GM19025 (cell line): ENCODE measurements around the gene BCL10.

Experiments
- ATAC-seq: cut with Tn5 transposase; IDR thresholded peaks from one replicate; pipeline ENCODE4 v1.9.1; 2021; ENCODE audit warnings: mild to moderate bottlenecking, low read depth, moderate library complexity; ENCODE audit not compliant: unreplicated experiment

BCL10 gene

DNA sequence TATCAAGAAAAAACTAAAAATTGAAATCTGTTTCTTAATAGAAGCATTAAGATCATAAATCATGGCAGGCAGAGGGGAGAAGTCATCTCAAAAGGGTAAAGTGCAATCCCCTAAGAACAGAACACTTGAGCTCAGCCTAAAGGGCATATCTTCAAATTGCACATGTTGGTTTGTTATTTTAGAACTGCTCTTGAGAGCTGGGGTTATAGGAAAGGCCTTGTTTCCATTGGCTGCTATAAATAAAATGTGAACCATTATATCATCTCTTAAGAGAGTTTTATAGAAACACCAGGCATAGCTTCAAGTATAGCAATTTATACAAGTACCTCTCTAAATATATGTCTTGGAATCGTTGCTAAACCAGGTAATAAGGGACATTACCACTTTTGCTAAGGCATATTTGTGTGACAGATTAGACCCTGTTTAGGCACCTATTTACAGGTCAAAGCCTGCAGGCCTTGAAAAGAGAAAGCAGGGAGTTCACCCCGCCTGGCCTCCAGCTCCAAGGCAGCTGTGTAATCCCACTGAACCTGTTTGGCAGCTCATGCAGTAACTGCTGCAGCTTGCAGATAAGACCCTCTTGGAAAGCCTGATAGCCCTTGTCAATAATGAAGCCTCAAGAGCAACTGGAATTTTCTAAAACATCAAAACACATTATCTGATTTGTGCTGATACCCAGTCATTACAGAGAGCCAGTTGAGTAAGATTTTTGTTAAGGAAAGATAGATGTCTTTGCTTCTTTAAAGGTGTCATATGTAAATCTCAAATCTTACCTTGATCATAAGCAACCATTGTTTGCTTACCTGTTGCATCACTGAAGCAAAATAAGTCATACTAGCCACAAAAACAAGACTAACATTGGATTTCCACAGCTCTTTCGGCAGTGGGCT, 51.5 kb downstream of the BCL10 start:
- no peak for ATAC-seq

GRCh38 chr1:85224295-85224694, 52.1 kb downstream of the BCL10 start:
- ATAC-seq, result no peak

GRCh38 chr1:85223334-85223733, 53.1 kb downstream of the BCL10 start:
- ATAC-seq, result no peak

DNA sequence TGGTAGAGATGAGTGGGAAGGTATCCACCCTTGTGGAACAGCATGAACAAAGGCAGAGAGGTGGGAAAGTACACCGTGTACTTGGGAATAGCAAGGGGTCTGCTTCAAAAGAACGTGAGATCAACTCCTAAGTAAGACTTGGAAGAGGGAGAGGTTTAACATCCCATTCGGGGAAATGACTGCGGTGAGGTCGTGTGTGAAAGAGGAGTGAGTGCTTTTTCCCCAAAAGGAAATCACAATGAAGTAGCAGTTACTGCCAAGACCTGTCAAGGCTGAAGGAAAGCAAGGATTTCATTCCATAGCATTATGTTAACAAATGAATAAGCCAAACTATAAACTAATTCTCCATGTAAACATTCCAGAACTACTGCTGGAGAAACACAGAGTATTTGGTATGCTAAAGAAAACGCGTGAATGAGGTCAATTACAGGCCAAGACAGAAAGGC, 55.7 kb downstream of the BCL10 start:
- ATAC-seq, result no peak

DNA sequence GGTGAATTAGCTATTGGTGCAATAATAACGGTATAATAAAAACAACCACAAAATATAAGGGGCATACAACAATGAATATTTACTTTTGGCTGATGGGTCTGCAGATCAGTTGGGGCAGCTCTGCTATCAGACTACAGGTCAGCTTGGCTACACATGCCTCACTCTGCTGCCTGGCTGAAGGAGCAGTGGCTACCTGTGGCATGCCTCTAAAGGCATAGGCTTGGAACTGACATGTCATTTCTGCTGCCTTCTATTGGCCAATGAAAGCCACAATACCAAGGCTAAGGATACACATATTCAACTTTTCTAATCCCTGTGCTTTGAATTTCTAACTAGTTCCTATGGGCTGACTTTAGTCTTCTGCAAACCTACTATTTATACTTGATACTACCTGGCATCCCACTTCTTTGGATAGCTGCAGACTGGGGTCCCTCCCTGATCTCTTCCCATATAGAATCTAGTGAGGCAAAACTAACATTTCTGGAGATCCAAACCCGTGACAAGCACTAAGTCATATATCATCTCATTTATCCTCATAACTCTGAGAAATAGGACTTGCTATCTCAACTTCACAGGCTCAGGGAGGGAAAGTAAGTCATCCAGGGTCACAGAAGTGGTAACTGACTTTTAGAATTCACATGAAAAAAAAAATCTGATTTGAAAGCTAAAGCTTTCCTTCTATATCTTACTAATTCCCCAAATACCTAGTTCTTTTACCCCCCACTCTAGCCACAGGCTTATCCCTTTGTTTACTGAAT, 56.4 kb downstream of the BCL10 start:
- ATAC-seq, result no peak

DNA sequence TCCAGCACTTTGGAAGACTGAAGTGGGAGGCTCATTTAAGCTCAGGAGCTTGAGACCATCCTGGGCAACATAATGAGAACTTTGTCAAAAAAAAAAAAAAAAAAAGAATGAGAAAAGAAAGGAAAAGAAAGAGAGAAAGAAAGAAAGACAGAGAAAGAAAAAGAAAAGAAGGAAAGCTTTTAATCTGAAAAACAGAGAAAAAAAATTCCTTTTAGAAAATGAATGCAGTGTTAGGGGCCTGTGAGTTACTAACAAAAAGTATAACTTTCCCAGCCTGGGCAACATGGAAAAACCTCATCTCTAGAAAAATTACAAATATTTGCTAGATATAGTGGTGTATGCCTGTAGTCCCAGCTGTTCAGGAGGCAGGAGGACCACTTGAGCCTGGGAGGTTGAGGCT, 59.7 kb downstream of the BCL10 start:
- ATAC-seq, result no peak
